GM23248 (cell line): ENCODE data around the gene HEMGN.
"Not testable (repeated sequence)": the region's sequence is repeated elsewhere in the genome, so short reads cannot be mapped to it uniquely, and the experiment has no call there.

Source experiments
- EZH2 ChIP-seq: fragments of 200-600 bp; sonication (generic); IDR thresholded peaks from 2 replicates; pipeline ENCODE4 v1.6.1; 2018; ENCODE audit warnings: antibody characterized with exemption, mild to moderate bottlenecking; ENCODE audit not compliant: insufficient read depth, poor library complexity, severe bottlenecking
- EZH2phosphoT487 ChIP-seq: fragments of 200-600 bp; sonication (generic); IDR thresholded peaks from 2 replicates; pipeline ENCODE4 v1.6.1; 2018; ENCODE audit warnings: antibody characterized with exemption, moderate library complexity, mild to moderate bottlenecking, low read depth; ENCODE audit not compliant: insufficient read depth

GRCh38 chr9:97950873-97951272, 12.9 kb upstream of the HEMGN start:
- TF ChIP-seq EZH2, EZH2phosphoT487: not testable (repeated sequence)
